HepG2 (cell line): ENCODE results near the gene EMILIN3. TPM values are rescaled to one million over a fixed set of nuclear protein-coding genes. Genes with fewer than 3 reads are reported as not detected.
A peak's percentile ranks its signal among the peaks of the same experiment; 100 is the strongest.

Source experiments
- AKNA ChIP-seq: sonication (generic); formaldehyde crosslinking; IDR thresholded peaks from 2 replicates; pipeline ENCODE4 v1.4.0; 2020; ENCODE audit warnings: missing genetic modification reagents, borderline replicate concordance
- DNMT1 ChIP-seq: sonication (generic); formaldehyde crosslinking; IDR thresholded peaks from 2 replicates; pipeline ENCODE4 v1.5.1; 2020; ENCODE audit warnings: mild to moderate bottlenecking, missing genetic modification reagents
- GATA4 ChIP-seq: sonication (generic); IDR thresholded peaks from 2 replicates; pipeline ENCODE4 v1.6.1; 2016; ENCODE audit warnings: antibody characterized with exemption, low read depth, borderline replicate concordance
- HNRNPL ChIP-seq: fragments of 200-400 bp; formaldehyde crosslinking; IDR thresholded peaks from 2 replicates; pipeline ENCODE4 v1.6.1; 2017; ENCODE audit warnings: mild to moderate bottlenecking, low read depth, low read length
- NFIC ChIP-seq: IDR thresholded peaks from 2 replicates; pipeline ENCODE4 v1.6.1; 2012; ENCODE audit warnings: mild to moderate bottlenecking, low read length, inconsistent platforms
- POLR2G ChIP-seq: fragments of 200-400 bp; formaldehyde crosslinking; IDR thresholded peaks from 2 replicates; pipeline ENCODE4 v1.6.1; 2018; ENCODE audit warnings: mild to moderate bottlenecking, low read depth, low read length, moderate library complexity
- SRSF1 ChIP-seq: fragments of 200-400 bp; formaldehyde crosslinking; optimal IDR thresholded peaks from 2 replicates; pipeline ENCODE3; 2017; ENCODE audit warnings: mild to moderate bottlenecking, low read depth, low read length, moderate library complexity
- TAF1 ChIP-seq: sonication (generic); formaldehyde crosslinking; IDR thresholded peaks from 2 replicates; pipeline ENCODE4 v1.4.0; 2020; ENCODE audit warnings: missing genetic modification reagents
- TRIM24 ChIP-seq: sonication (generic); formaldehyde crosslinking; IDR thresholded peaks from 2 replicates; pipeline ENCODE4 v1.8.0; 2022; ENCODE audit warnings: mild to moderate bottlenecking, missing genetic modification reagents
- USF2 ChIP-seq, 2 experiments: sonication (generic) in 1 of 2; formaldehyde crosslinking in 1 of 2; IDR thresholded peaks; 2 replicates each; pipeline versions ENCODE4 v1.5.1 to v1.6.1; 2011 to 2020; ENCODE audit warnings: borderline replicate concordance in 1 of 2, low read depth in 1 of 2, low read length in 1 of 2, mild to moderate bottlenecking in 1 of 2, missing genetic modification reagents in 1 of 2, moderate library complexity in 1 of 2
- ZBTB26 ChIP-seq: IDR thresholded peaks from 2 replicates; pipeline ENCODE4 v1.6.1; 2016; ENCODE audit warnings: missing compliant biosample characterization, missing genetic modification reagents, borderline replicate concordance
- ZBTB7B ChIP-seq: sonication (generic); formaldehyde crosslinking; IDR thresholded peaks from 2 replicates; pipeline ENCODE4 v1.4.0; 2020; ENCODE audit warnings: missing genetic modification reagents
- ZFAT ChIP-seq: sonication (generic); formaldehyde crosslinking; conservative IDR thresholded peaks from 2 replicates; pipeline ENCODE4 v1.8.1; 2023; ENCODE audit warnings: missing genetic modification reagents, inconsistent platforms
- ZNF343 ChIP-seq: sonication (generic); formaldehyde crosslinking; IDR thresholded peaks from 2 replicates; pipeline ENCODE4 v1.4.0; 2020; ENCODE audit warnings: mild to moderate bottlenecking, missing genetic modification reagents
- ZNF607 ChIP-seq: sonication (generic); formaldehyde crosslinking; IDR thresholded peaks from 2 replicates; pipeline ENCODE4 v1.5.1; 2020; ENCODE audit warnings: missing genetic modification reagents, mild to moderate bottlenecking, borderline replicate concordance
- ZZZ3 ChIP-seq: sonication (generic); formaldehyde crosslinking; IDR thresholded peaks from 2 replicates; pipeline ENCODE4 v1.4.0; 2020; ENCODE audit warnings: missing genetic modification reagents, mild to moderate bottlenecking, borderline replicate concordance
- polyA plus RNA-seq, 8 experiments: library from polyadenylated mRNA; depleted of rRNA in 3 of 8; stranded (reverse) in 7 of 8; unstranded in 1 of 8; fragments of >200 nt; fragmentation: Illumina TruSeq in 4 of 8; extraction: Trizol in 4 of 8; gene quantifications; 2 replicates each; pipeline versions ENCODE4 v1.2.1 to v1.2.3, GENCODE V29; 2011 to 2016; ENCODE audit warnings: low read depth in 4 of 8, missing spikeins in 1 of 8, mixed read lengths in 1 of 8; ENCODE audit not compliant: insufficient read depth in 1 of 8
- total RNA-seq, 5 experiments: library from RNA; depleted of rRNA; stranded (reverse); fragments of >200 nt; fragmentation: Illumina TruSeq; extraction: Trizol; gene quantifications; 2 replicates each; pipeline ENCODE4 v1.2.3, GENCODE V29; 2016; ENCODE audit warnings: low read depth in 1 of 5
- TF ChIP-seq, protein P1 (sequence below): sonication (generic); formaldehyde crosslinking; IDR thresholded peaks from 2 replicates; pipeline ENCODE4 v1.5.1; 2020; ENCODE audit warnings: missing genetic modification reagents, mild to moderate bottlenecking, borderline replicate concordance

EMILIN3 gene
- total and polyA plus RNA-seq, 2 of the 13 experiments (the other 11 are each of a cell fraction or from before 2014, with no cell fraction given): 0.25 to 0.29 TPM

- TF ChIP-seq AKNA (CRISPR knock-in tag) (no peak; the same call in 1 of the 2 replicates), ZBTB7B (CRISPR knock-in tag) (peak; percentile 85), ZZZ3 (CRISPR knock-in tag) (0 out of 2 replicates have a peak, but pooled peaks have one; percentile 38), ZNF343 (CRISPR knock-in tag) (no peak), GATA4 (no peak), DNMT1 (peak; percentile 88; the same call in 1 of the 2 replicates), TRIM24 (CRISPR knock-in tag) (no peak), TAF1 (CRISPR knock-in tag) (peak; percentile 29; the same call in 1 of the 2 replicates), NFIC (no peak), ZNF607 (CRISPR knock-in tag) (0 out of 2 replicates have a peak, but pooled peaks have one; percentile 85), ZFAT (CRISPR knock-in tag) (no peak), POLR2G (no peak; the same call in 1 of the 2 replicates), SRSF1 (peak; percentile 92), HNRNPL (0 out of 2 replicates have a peak, but pooled peaks have one; percentile 34), USF2 (IDR thresholded peaks at IDR 0.05; ENCODE audit: low read depth, low read length) (no peak), USF2 (CRISPR knock-in tag; IDR thresholded peaks at IDR 0.05; ENCODE audit: borderline replicate concordance) (no peak), ZBTB26 (CRISPR knock-in tag) (no peak; the same call in none of the 2 replicates)
- TF ChIP-seq, protein P1, sequence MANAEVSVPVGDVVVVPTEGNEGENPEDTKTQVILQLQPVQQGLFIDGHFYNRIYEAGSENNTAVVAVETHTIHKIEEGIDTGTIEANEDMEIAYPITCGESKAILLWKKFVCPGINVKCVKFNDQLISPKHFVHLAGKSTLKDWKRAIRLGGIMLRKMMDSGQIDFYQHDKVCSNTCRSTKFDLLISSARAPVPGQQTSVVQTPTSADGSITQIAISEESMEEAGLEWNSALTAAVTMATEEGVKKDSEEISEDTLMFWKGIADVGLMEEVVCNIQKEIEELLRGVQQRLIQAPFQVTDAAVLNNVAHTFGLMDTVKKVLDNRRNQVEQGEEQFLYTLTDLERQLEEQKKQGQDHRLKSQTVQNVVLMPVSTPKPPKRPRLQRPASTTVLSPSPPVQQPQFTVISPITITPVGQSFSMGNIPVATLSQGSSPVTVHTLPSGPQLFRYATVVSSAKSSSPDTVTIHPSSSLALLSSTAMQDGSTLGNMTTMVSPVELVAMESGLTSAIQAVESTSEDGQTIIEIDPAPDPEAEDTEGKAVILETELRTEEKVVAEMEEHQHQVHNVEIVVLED (CRISPR knock-in tag): peak; percentile 30; the same call in 1 of the 2 replicates
Observed at GRCh38 chr20:41316602-41317545, 49.7 kb downstream of the EMILIN3 start (continued).
